Measurements from ENCODE around the gene DSCAML1. TPM values are rescaled to one million over a fixed set of nuclear protein-coding genes. Genes with fewer than 3 reads are reported as not detected.

The DSCAML1 gene
- total RNA-seq, 1 experiment from 2014 or later = 0.15 TPM

DNA sequence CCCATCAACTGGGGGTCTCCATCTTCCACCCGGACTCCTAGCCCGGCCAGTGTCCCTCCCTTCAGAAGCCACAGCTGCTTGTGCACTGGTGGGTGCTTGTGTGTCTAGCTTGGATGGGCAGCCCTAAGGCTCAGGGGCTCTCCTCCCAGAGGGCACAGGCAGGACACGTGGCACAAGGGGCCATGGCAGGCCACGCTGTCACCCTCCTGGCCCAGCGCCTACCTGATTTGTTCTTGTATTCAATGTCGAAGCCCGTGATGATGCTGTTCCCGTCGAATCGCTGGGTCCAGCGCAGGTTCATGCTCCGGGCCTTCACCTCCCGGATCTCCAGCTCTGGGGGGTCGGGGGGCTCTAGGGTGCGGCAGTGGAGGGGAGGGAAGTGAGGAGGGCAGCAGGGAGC lies 316.8 kb downstream of the DSCAML1 start:
- Histone ChIP-seq H2BK12ac (ENCODE audit: insufficient read length, low read depth, low read length) (no peak overlapping the region), H3K4me1 (ENCODE audit: insufficient read depth, low read length) (no peaks in the 10 kb centered on the region; the same call in 1 of the 2 replicates), H3K23ac (ENCODE audit: insufficient read length, low read depth, low read length) (no peak overlapping the region), H3K23me2 (ENCODE audit: insufficient read length, low read depth, low read length, poor library complexity, severe bottlenecking) (no peaks in the 10 kb centered on the region), H3K4ac (ENCODE audit: low read depth, low read length) (no peak overlapping the region), H3K9me3 (ENCODE audit: control insufficient read depth, low read depth, low read length) (no peaks in the 10 kb centered on the region), H3K9ac (ENCODE audit: extremely low read depth, insufficient read length, low read length) (no peak overlapping the region), H3K4me2 (ENCODE audit: insufficient read depth, insufficient read length, low read length) (no peak overlapping the region), H2AFZ (ENCODE audit: low read length) (no peak overlapping the region), H2BK5ac (ENCODE audit: insufficient read length, low read length) (no peak overlapping the region), H4K20me1 (ENCODE audit: control insufficient read depth, insufficient read depth, insufficient read length) (no peaks in the 10 kb centered on the region), H2BK20ac (ENCODE audit: low read depth, low read length, poor library complexity, severe bottlenecking) (no peak overlapping the region), H4K91ac (ENCODE audit: insufficient read length, low read depth, low read length) (no peak overlapping the region), H3K27ac (ENCODE audit: insufficient read length, low read depth, low read length) (no peak overlapping the region), H3K18ac (ENCODE audit: insufficient read length, low read depth, low read length) (no peak overlapping the region), H2BK15ac (ENCODE audit: low read depth, low read length) (no peak overlapping the region), H2AK5ac (ENCODE audit: insufficient read length, low read length) (no peak overlapping the region), H3K14ac (ENCODE audit: insufficient read depth, low read length) (no peak overlapping the region; the same call in 1 of the 2 replicates), H3K79me1 (ENCODE audit: insufficient read depth, low read depth, low read length, poor library complexity, severe bottlenecking) (no peaks in the 10 kb centered on the region), H4K8ac (replicated peaks; ENCODE audit: insufficient read length, low read depth, low read length) (no peak overlapping the region), H3K27me3 (ENCODE audit: insufficient read depth, low read length) (no peaks in the 10 kb centered on the region), H3K56ac (ENCODE audit: insufficient read length, low read depth, low read length) (no peak overlapping the region), H2BK120ac (ENCODE audit: low read depth, low read length, poor library complexity, severe bottlenecking) (no peak overlapping the region), H3K79me2 (ENCODE audit: insufficient read depth, low read length) (no peaks in the 10 kb centered on the region), H3T11ph (ENCODE audit: low read length) (no peak overlapping the region), H4K5ac (ENCODE audit: insufficient read length, low read depth, low read length) (no peak overlapping the region)
- Mint-ChIP-seq H3K9me3 (no peaks in the 10 kb centered on the region; a peak in 1 of 5 replicates), H3K4me1 (peaks cover 37 to 43% of the 10 kb centered on the region in 2 experiments), H3K27ac (no peak overlapping the region), H3K4me3 (no peak overlapping the region), H3K27me3 (ENCODE audit: low read depth) (peaks cover 14% of the 10 kb centered on the region), H3K36me3 (ENCODE audit: insufficient read depth in 1 of 3, low read depth in 3 of 3) (no peaks in the 10 kb centered on the region)
- no CpG with 5 or more reads among the region's 15 CpGs for WGBS (ENCODE audit: extremely low coverage, insufficient read length, low lambda C conversion rate)
- TF ChIP-seq, protein P1, sequence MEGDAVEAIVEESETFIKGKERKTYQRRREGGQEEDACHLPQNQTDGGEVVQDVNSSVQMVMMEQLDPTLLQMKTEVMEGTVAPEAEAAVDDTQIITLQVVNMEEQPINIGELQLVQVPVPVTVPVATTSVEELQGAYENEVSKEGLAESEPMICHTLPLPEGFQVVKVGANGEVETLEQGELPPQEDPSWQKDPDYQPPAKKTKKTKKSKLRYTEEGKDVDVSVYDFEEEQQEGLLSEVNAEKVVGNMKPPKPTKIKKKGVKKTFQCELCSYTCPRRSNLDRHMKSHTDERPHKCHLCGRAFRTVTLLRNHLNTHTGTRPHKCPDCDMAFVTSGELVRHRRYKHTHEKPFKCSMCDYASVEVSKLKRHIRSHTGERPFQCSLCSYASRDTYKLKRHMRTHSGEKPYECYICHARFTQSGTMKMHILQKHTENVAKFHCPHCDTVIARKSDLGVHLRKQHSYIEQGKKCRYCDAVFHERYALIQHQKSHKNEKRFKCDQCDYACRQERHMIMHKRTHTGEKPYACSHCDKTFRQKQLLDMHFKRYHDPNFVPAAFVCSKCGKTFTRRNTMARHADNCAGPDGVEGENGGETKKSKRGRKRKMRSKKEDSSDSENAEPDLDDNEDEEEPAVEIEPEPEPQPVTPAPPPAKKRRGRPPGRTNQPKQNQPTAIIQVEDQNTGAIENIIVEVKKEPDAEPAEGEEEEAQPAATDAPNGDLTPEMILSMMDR (conservative IDR thresholded peaks at IDR 0.05) = no peak
- no peak for DNase-seq

Measured in H9 (cell line).